ENCODE data around the gene BRF1.
A peak's percentile ranks its signal among the peaks of the same experiment; 100 is the strongest.
"Not testable (repeated sequence)": the region's sequence is repeated elsewhere in the genome, so short reads cannot be mapped to it uniquely, and the experiment has no call there.

Gene BRF1

GRCh38 chr14:105301103-105301914, 508 bp upstream of the BRF1 start:
- H3K9me3 Mint-ChIP-seq, result no peaks in the 10 kb centered on the region
- H3K27me3 Mint-ChIP-seq, result no peaks in the 10 kb centered on the region
- peak overlapping the region; percentile 92 for H3K27ac Mint-ChIP-seq
- peak overlapping the region; percentile 85 for H3K4me3 Mint-ChIP-seq
- peaks cover 19% of the 10 kb centered on the region for H3K36me3 Mint-ChIP-seq (ENCODE audit: low read depth)
- H3K4me1 Mint-ChIP-seq (ENCODE audit: low read depth), result peaks cover 78% of the 10 kb centered on the region
- intact Hi-C loops (cut with micrococcal nuclease), result loop anchor here (1.0 kb wide), 1 partner anchor 13 kb away; the partner anchor contains the start of gene PACS2

GRCh38 chr14:105299654-105300541, 903 bp downstream of the BRF1 start:
- H3K4me3 Mint-ChIP-seq, result peak overlapping the region; percentile 85
- intact Hi-C loops (cut with micrococcal nuclease), result no loop called here
- peaks cover 19% of the 10 kb centered on the region for H3K36me3 Mint-ChIP-seq (ENCODE audit: low read depth)
- peak overlapping the region; percentile 92 for H3K27ac Mint-ChIP-seq
- peaks cover 67% of the 10 kb centered on the region for H3K4me1 Mint-ChIP-seq (ENCODE audit: low read depth)
- H3K9me3 Mint-ChIP-seq, result no peaks in the 10 kb centered on the region
- no peaks in the 10 kb centered on the region for H3K27me3 Mint-ChIP-seq

- H3K27ac Mint-ChIP-seq; H3K27me3 Mint-ChIP-seq; intact Hi-C loops (cut with micrococcal nuclease); H3K36me3 Mint-ChIP-seq (ENCODE audit: low read depth); H3K4me3 Mint-ChIP-seq; H3K9me3 Mint-ChIP-seq: not testable (repeated sequence)
- peaks cover 67% of the 10 kb centered on the region for H3K4me1 Mint-ChIP-seq (ENCODE audit: low read depth)
These were observed 3.5 kb downstream of the BRF1 start for GRCh38 chr14:105297311-105297710.

- H3K4me1 Mint-ChIP-seq (ENCODE audit: low read depth), result peaks cover 71% of the 10 kb centered on the region
- peaks cover 2% of the 10 kb centered on the region for H3K27me3 Mint-ChIP-seq
These were observed 6.6 kb downstream of the BRF1 start for GRCh38 chr14:105294142-105294597.

GRCh38 chr14:105292826-105293711, 7.7 kb downstream of the BRF1 start:
- no peaks in the 10 kb centered on the region for H3K9me3 Mint-ChIP-seq
- H3K27me3 Mint-ChIP-seq, result peaks cover 2% of the 10 kb centered on the region
- H3K27ac Mint-ChIP-seq, result peak overlapping the region; percentile 50
- peaks cover 60% of the 10 kb centered on the region for H3K4me1 Mint-ChIP-seq (ENCODE audit: low read depth)
- H3K36me3 Mint-ChIP-seq (ENCODE audit: low read depth), result peaks cover 7% of the 10 kb centered on the region
- intact Hi-C loops (cut with micrococcal nuclease), result no loop called here
- peak overlapping the region; percentile 37 for H3K4me3 Mint-ChIP-seq

More at GRCh38 chr14:105294142-105294597, 6.6 kb downstream of the BRF1 start:
- Mint-ChIP-seq H3K36me3 (ENCODE audit: low read depth) (peaks cover 7% of the 10 kb centered on the region), H3K9me3 (no peaks in the 10 kb centered on the region), H3K27ac (peak overlapping the region; percentile 50), H3K4me3 (no peak overlapping the region)
- intact Hi-C loops (cut with micrococcal nuclease), result no loop called here

- Mint-ChIP-seq H3K27ac (peak overlapping the region; percentile 43), H3K27me3 (peaks cover 2% of the 10 kb centered on the region), H3K9me3 (no peaks in the 10 kb centered on the region), H3K4me1 (ENCODE audit: low read depth) (peaks cover 66% of the 10 kb centered on the region), H3K4me3 (no peak overlapping the region), H3K36me3 (ENCODE audit: low read depth) (peaks cover 12% of the 10 kb centered on the region)
- intact Hi-C loops (cut with micrococcal nuclease), result no loop called here
These were observed 10.0 kb downstream of the BRF1 start for GRCh38 chr14:105290621-105291346.

- H3K27me3 Mint-ChIP-seq; H3K4me3 Mint-ChIP-seq; H3K9me3 Mint-ChIP-seq; intact Hi-C loops (cut with micrococcal nuclease): not testable (repeated sequence)
- peaks cover 72% of the 10 kb centered on the region for H3K4me1 Mint-ChIP-seq (ENCODE audit: low read depth)
- peak overlapping the region; percentile 4 for H3K27ac Mint-ChIP-seq
- H3K36me3 Mint-ChIP-seq (ENCODE audit: low read depth), result peaks cover 30% of the 10 kb centered on the region
These were observed 11.9 kb downstream of the BRF1 start for GRCh38 chr14:105288936-105289335.

GRCh38 chr14:105287249-105288102, 13.3 kb downstream of the BRF1 start:
- intact Hi-C loops (cut with micrococcal nuclease), result no loop called here
- Mint-ChIP-seq H3K36me3 (ENCODE audit: low read depth) (peaks cover 43% of the 10 kb centered on the region), H3K9me3 (no peaks in the 10 kb centered on the region), H3K4me1 (ENCODE audit: low read depth) (peaks cover 62% of the 10 kb centered on the region), H3K27ac (no peak overlapping the region), H3K4me3 (no peak overlapping the region), H3K27me3 (no peaks in the 10 kb centered on the region)

GRCh38 chr14:105286759-105287144, 14.0 kb downstream of the BRF1 start:
- no peaks in the 10 kb centered on the region for H3K27me3 Mint-ChIP-seq
- intact Hi-C loops (cut with micrococcal nuclease), result no loop called here
- H3K4me3 Mint-ChIP-seq, result no peak overlapping the region
- H3K9me3 Mint-ChIP-seq, result no peaks in the 10 kb centered on the region
- H3K4me1 Mint-ChIP-seq (ENCODE audit: low read depth), result peaks cover 55% of the 10 kb centered on the region
- H3K27ac Mint-ChIP-seq, result no peak overlapping the region
- peaks cover 49% of the 10 kb centered on the region for H3K36me3 Mint-ChIP-seq (ENCODE audit: low read depth)

GRCh38 chr14:105285174-105285573, 15.6 kb downstream of the BRF1 start:
- Mint-ChIP-seq H3K36me3 (ENCODE audit: low read depth) (peaks cover 64% of the 10 kb centered on the region), H3K4me3 (no peak overlapping the region), H3K9me3 (no peaks in the 10 kb centered on the region), H3K27me3 (no peaks in the 10 kb centered on the region), H3K27ac (no peak overlapping the region), H3K4me1 (ENCODE audit: low read depth) (peaks cover 39% of the 10 kb centered on the region)
- intact Hi-C loops (cut with micrococcal nuclease), result no loop called here

- H3K4me3 Mint-ChIP-seq, result no peak overlapping the region
- H3K36me3 Mint-ChIP-seq (ENCODE audit: low read depth), result peaks cover 77% of the 10 kb centered on the region
- intact Hi-C loops (cut with micrococcal nuclease), result no loop called here
- no peaks in the 10 kb centered on the region for H3K27me3 Mint-ChIP-seq
- no peaks in the 10 kb centered on the region for H3K9me3 Mint-ChIP-seq
- peaks cover 37% of the 10 kb centered on the region for H3K4me1 Mint-ChIP-seq (ENCODE audit: low read depth)
- H3K27ac Mint-ChIP-seq, result no peak overlapping the region
These were observed 16.9 kb downstream of the BRF1 start for GRCh38 chr14:105283899-105284298.

- peaks cover 77% of the 10 kb centered on the region for H3K36me3 Mint-ChIP-seq (ENCODE audit: low read depth)
- intact Hi-C loops (cut with micrococcal nuclease), result no loop called here
- H3K9me3 Mint-ChIP-seq, result no peaks in the 10 kb centered on the region
- H3K27me3 Mint-ChIP-seq, result no peaks in the 10 kb centered on the region
- H3K4me3 Mint-ChIP-seq, result no peak overlapping the region
- H3K27ac Mint-ChIP-seq, result no peak overlapping the region
- H3K4me1 Mint-ChIP-seq (ENCODE audit: low read depth), result peaks cover 37% of the 10 kb centered on the region
These were observed 17.8 kb downstream of the BRF1 start for GRCh38 chr14:105283028-105283427.

All from dendritic cell treated with granulocyte-macrophage colony-stimulating factor and Interleukin-4, amounts not matched to agents 40 ng/mL and 50 ng/mL, for 4 days (primary cell).